WTC11 (cell line): ENCODE data around the gene PLPP3. TPM values are rescaled to one million over a fixed set of nuclear protein-coding genes. Genes with fewer than 3 reads are reported as not detected.
A peak's percentile ranks its signal among the peaks of the same experiment; 100 is the strongest.

ENCODE experiments used
- AR ChIP-seq: fragments of 250-450 bp; sonication (Bioruptor Pico); IDR thresholded peaks from 2 replicates; pipeline ENCODE4 v1.9.0; 2021; ENCODE audit warnings: mild to moderate bottlenecking
- CDX4 ChIP-seq: fragments of 250-450 bp; sonication (Bioruptor Pico); IDR thresholded peaks from 2 replicates; pipeline ENCODE4 v1.9.0; 2021; ENCODE audit warnings: moderate library complexity, mild to moderate bottlenecking, inconsistent platforms, borderline replicate concordance
- CREM ChIP-seq: sonication (generic); formaldehyde crosslinking; IDR thresholded peaks from 2 replicates; pipeline ENCODE4 v1.8.1; 2022; ENCODE audit warnings: mild to moderate bottlenecking, missing genetic modification reagents, moderate library complexity
- CTCF ChIP-seq: fragments of 200-600 bp; IDR thresholded peaks from 2 replicates; pipeline ENCODE4 v1.8.0; 2022; ENCODE audit warnings: antibody characterized with exemption
- E2F1 ChIP-seq: sonication (generic); formaldehyde crosslinking; IDR thresholded peaks from 2 replicates; pipeline ENCODE4 v1.8.0; 2022; ENCODE audit warnings: mild to moderate bottlenecking, missing genetic modification reagents
- E2F5 ChIP-seq: sonication (generic); formaldehyde crosslinking; IDR thresholded peaks from 2 replicates; pipeline ENCODE4 v1.8.1; 2022; ENCODE audit warnings: mild to moderate bottlenecking, moderate library complexity, missing genetic modification reagents
- ELF4 ChIP-seq: sonication (generic); formaldehyde crosslinking; IDR thresholded peaks from 2 replicates; pipeline ENCODE4 v1.8.1; 2022; ENCODE audit warnings: low read depth, mild to moderate bottlenecking, moderate library complexity, missing genetic modification reagents
- FOXJ3 ChIP-seq: sonication (generic); formaldehyde crosslinking; IDR thresholded peaks from 2 replicates; pipeline ENCODE4 v1.9.0; 2021; ENCODE audit warnings: missing genetic modification reagents, mild to moderate bottlenecking, borderline replicate concordance
- GTF2I ChIP-seq: fragments of 250-450 bp; sonication (Bioruptor Pico); conservative IDR thresholded peaks from 2 replicates; pipeline ENCODE4 v1.4.0; 2021; ENCODE audit warnings: mild to moderate bottlenecking
- HMGA2 ChIP-seq: fragments of 250-450 bp; sonication (Bioruptor Pico); IDR thresholded peaks from 2 replicates; pipeline ENCODE4 v1.4.0; 2021; ENCODE audit warnings: mild to moderate bottlenecking, moderate library complexity
- HMGXB4 ChIP-seq: sonication (generic); formaldehyde crosslinking; IDR thresholded peaks from 2 replicates; pipeline ENCODE4 v1.8.1; 2023; ENCODE audit warnings: mild to moderate bottlenecking, moderate library complexity, missing genetic modification reagents
- IRF1 ChIP-seq: sonication (generic); formaldehyde crosslinking; IDR thresholded peaks from 2 replicates; pipeline ENCODE4 v1.8.0; 2023; ENCODE audit warnings: missing genetic modification reagents
- IRF2 ChIP-seq: sonication (generic); formaldehyde crosslinking; IDR thresholded peaks from 2 replicates; pipeline ENCODE4 v1.8.0; 2022; ENCODE audit warnings: low read depth, missing genetic modification reagents, borderline replicate concordance
- MYBL2 ChIP-seq: sonication (generic); formaldehyde crosslinking; IDR thresholded peaks from 2 replicates; pipeline ENCODE4 v1.8.1; 2023; ENCODE audit warnings: mild to moderate bottlenecking, moderate library complexity, missing genetic modification reagents
- NFYB ChIP-seq: sonication (generic); formaldehyde crosslinking; conservative IDR thresholded peaks from 2 replicates; pipeline ENCODE4 v1.8.0; 2022; ENCODE audit warnings: low read depth, missing genetic modification reagents
- NR1H2 ChIP-seq: sonication (generic); formaldehyde crosslinking; IDR thresholded peaks from 2 replicates; pipeline ENCODE4 v1.9.0; 2021; ENCODE audit warnings: mild to moderate bottlenecking, moderate library complexity, missing genetic modification reagents
- PREB ChIP-seq: sonication (generic); formaldehyde crosslinking; IDR thresholded peaks from 2 replicates; pipeline ENCODE4 v1.8.1; 2022; ENCODE audit warnings: mild to moderate bottlenecking, missing genetic modification reagents, moderate library complexity, borderline replicate concordance
- SOX15 ChIP-seq: fragments of 250-450 bp; sonication (Bioruptor Pico); IDR thresholded peaks from 2 replicates; pipeline ENCODE4 v1.9.0; 2021; ENCODE audit warnings: mild to moderate bottlenecking
- SP1 ChIP-seq: sonication (generic); formaldehyde crosslinking; conservative IDR thresholded peaks from 2 replicates; pipeline ENCODE4 v1.8.1; 2022; ENCODE audit warnings: missing genetic modification reagents
- TCF7 ChIP-seq: sonication (generic); formaldehyde crosslinking; IDR thresholded peaks from 2 replicates; pipeline ENCODE4 v1.8.0; 2022; ENCODE audit warnings: mild to moderate bottlenecking, low read depth, missing genetic modification reagents, moderate library complexity
- TP53 ChIP-seq: sonication (generic); formaldehyde crosslinking; IDR thresholded peaks from 2 replicates; pipeline ENCODE4 v1.8.1; 2023; ENCODE audit warnings: mild to moderate bottlenecking, missing genetic modification reagents
- ZBTB43 ChIP-seq: sonication (generic); formaldehyde crosslinking; IDR thresholded peaks from 2 replicates; pipeline ENCODE4 v1.8.1; 2023; ENCODE audit warnings: mild to moderate bottlenecking, missing genetic modification reagents
- ZNF138 ChIP-seq: sonication (generic); formaldehyde crosslinking; conservative IDR thresholded peaks from 2 replicates; pipeline ENCODE4 v1.8.1; 2022; ENCODE audit warnings: mild to moderate bottlenecking, moderate library complexity, missing genetic modification reagents
- ZNF263 ChIP-seq: sonication (generic); formaldehyde crosslinking; IDR thresholded peaks from 2 replicates; pipeline ENCODE4 v1.8.1; 2022; ENCODE audit warnings: low read depth, mild to moderate bottlenecking, moderate library complexity, missing genetic modification reagents
- ZNF317 ChIP-seq: sonication (generic); formaldehyde crosslinking; IDR thresholded peaks from 2 replicates; pipeline ENCODE4 v1.8.1; 2023; ENCODE audit warnings: low read depth, mild to moderate bottlenecking, moderate library complexity, missing genetic modification reagents, borderline replicate concordance
- ZNF396 ChIP-seq: fragments of 250-450 bp; sonication (Bioruptor Pico); IDR thresholded peaks from 2 replicates; pipeline ENCODE4 v1.8.0; 2021; ENCODE audit warnings: mild to moderate bottlenecking, moderate library complexity, borderline replicate concordance
- total RNA-seq: library from RNA; stranded (reverse); gene quantifications from 3 replicates; pipeline ENCODE4 v1.2.3, GENCODE V29; 2021

Gene PLPP3
- total RNA-seq, 1 experiment from 2014 or later = 31.0 TPM

- TF ChIP-seq CDX4 = no peak
- TF ChIP-seq TP53 = no peak
- TF ChIP-seq E2F5 (CRISPR knock-in tag) = no peak
- no peak for TF ChIP-seq AR (CRISPR knock-in tag)
- 0 out of 2 replicates have a peak, but pooled peaks have one; percentile 26 for TF ChIP-seq CREM (CRISPR knock-in tag)
- no peak for TF ChIP-seq TCF7 (CRISPR knock-in tag)
- no peak for TF ChIP-seq ZNF138
- TF ChIP-seq GTF2I (CRISPR knock-in tag) = no peak
- no peak for TF ChIP-seq HMGA2 (CRISPR knock-in tag)
- TF ChIP-seq ZNF263 = peak; percentile 96
- TF ChIP-seq ZBTB43 (CRISPR knock-in tag) = no peak
- no peak for TF ChIP-seq ZNF317
- TF ChIP-seq MYBL2 (CRISPR knock-in tag) = no peak
- TF ChIP-seq ZNF396 (CRISPR knock-in tag) = no peak
- no peak for TF ChIP-seq PREB (CRISPR knock-in tag)
- TF ChIP-seq HMGXB4 = peak; percentile 63; the same call in 1 of the 2 replicates
- no peak for TF ChIP-seq CTCF
- TF ChIP-seq SOX15 (CRISPR knock-in tag) = no peak
- no peak for TF ChIP-seq NFYB (CRISPR knock-in tag)
- no peak for TF ChIP-seq FOXJ3 (CRISPR knock-in tag)
- TF ChIP-seq NR1H2 (CRISPR knock-in tag) = no peak
- TF ChIP-seq ELF4 (CRISPR knock-in tag) = no peak
- TF ChIP-seq SP1 (CRISPR knock-in tag) = peak; percentile 37; the same call in 1 of the 2 replicates
- TF ChIP-seq E2F1 (CRISPR knock-in tag) = no peak
- TF ChIP-seq IRF2 = no peak
- TF ChIP-seq IRF1 = no peak
These were observed at the start of gene PLPP3 (continued) for GRCh38 chr1:56578963-56579875.
